Daoy (cell line): ENCODE results near the gene RBM28. TPM values are rescaled to one million over a fixed set of nuclear protein-coding genes. Genes with fewer than 3 reads are reported as not detected.

Source experiments
- DNase-seq: peaks from one replicate; pipeline ENCODE4 v3.0.0-alpha.2; 2015; ENCODE audit warnings: low read depth
- total RNA-seq: library from RNA; depleted of rRNA; stranded (reverse); fragments of >200 nt; shearing (Covaris generic); gene quantifications from 2 replicates; pipeline ENCODE4 v1.2.3, GENCODE V29; 2014; rRNA removed

The RBM28 gene, protein sequence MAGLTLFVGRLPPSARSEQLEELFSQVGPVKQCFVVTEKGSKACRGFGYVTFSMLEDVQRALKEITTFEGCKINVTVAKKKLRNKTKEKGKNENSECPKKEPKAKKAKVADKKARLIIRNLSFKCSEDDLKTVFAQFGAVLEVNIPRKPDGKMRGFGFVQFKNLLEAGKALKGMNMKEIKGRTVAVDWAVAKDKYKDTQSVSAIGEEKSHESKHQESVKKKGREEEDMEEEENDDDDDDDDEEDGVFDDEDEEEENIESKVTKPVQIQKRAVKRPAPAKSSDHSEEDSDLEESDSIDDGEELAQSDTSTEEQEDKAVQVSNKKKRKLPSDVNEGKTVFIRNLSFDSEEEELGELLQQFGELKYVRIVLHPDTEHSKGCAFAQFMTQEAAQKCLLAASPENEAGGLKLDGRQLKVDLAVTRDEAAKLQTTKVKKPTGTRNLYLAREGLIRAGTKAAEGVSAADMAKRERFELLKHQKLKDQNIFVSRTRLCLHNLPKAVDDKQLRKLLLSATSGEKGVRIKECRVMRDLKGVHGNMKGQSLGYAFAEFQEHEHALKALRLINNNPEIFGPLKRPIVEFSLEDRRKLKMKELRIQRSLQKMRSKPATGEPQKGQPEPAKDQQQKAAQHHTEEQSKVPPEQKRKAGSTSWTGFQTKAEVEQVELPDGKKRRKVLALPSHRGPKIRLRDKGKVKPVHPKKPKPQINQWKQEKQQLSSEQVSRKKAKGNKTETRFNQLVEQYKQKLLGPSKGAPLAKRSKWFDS
- total RNA-seq: 63.4 and 63.5 TPM in 2 replicates

DNA sequence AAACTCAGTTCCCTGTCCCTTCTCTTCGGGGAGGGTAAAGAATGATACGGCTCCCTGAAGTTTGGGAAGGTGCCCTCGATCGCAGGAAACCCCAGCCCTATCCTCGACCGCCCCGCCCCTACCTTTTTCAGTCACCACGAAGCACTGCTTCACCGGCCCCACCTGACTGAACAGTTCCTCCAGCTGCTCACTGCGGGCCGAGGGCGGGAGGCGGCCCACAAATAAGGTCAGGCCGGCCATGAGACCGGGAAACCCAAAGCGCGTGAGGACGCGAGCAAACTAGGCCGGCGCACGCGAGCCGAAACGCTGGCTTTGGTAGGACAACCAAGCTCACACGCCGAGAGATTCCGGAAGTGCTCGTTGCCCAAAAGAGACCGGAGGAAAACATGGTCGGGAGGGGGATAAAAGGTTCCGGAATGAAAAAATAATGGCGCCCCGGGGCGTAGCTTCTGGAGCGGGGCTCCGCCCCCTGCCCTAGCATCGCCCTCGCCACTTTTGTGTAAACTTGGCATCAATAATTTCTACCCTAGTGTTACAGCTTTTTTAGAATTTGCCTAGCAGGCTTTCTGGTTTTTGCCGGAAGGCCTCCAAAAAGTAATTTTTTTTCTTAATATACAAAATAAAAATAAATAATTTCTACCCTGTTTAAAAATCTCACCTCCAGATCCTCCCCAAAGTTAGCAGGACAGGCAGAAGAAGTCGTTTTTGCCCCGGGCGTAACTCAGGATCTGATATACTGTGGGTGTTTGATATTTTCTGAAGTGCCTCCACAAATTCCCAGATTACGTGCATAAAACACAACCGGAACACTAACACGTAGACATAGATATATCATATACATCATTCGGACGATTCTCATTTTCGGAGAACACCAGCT lies at the start of gene RBM28:
RBM28 (minus strand) TSS at position 355 of the 877 bp plus-strand sequence; CDS start at position 240, 115 bp downstream.
- peak; percentile 98 for DNase-seq

DNA sequence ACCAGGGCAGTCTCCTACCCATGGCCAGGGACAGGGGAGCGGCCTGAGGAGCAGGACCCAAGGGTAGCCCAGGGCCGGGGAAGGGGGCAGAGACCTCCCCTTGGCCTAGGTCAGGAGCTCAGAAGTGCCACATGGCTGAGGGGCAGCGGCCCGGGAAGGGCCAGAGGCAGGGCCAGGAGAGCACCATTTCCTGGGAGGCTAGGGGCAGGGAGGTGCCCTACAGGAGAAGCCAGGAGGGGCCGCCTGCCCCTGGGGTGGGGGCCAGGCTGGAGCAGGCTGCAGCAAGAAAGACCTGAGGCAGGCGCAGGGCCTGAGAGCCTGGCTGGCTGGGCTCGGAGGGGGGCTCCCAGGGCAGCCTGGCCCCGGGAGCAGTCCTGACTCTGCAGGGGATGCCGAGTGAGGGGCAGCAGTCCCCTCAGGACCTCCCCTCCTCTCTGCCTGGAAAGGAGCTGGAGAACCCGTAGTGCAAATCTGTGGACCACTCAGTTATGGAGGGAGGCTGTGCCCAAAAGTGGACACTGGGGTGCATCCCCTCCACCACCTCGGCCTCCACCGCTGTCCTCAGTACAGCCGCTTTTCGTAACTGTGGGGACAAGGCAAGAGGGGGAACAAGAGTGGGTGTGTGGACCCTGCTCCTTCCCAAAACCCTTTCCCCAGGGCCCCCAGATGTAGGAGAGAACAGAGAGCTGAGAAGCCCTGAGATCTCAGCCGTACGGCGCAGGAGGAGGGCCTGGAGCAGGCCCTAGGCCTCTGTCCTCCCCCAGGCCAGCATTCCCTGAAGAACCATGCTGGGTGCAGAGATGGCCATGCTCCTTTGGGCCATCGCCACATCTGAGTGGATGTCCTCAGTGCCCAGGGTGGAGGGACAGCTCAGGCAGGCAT lies 49.0 kb upstream of the RBM28 start:
- DNase-seq: no peak

DNA sequence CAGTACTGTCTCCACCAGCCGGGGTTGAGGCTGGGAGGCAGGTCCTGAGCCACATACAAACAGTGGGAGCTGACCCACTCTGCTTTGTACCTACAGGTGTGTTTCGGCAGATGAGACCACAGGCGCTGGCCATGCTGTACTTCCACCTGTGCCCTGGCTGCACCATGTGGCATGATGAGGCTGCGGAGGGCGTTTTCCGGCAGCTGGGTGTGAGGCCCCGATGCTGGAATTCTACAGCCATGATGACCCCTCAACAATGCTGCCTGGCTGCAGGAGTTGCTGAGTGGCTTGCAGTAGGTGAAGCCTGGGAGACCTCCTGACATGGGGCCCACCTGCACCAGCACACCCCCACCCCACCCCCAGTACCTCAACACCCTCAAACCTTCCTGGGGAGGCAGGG lies 48.1 kb upstream of the RBM28 start:
- DNase-seq: no peak

DNA sequence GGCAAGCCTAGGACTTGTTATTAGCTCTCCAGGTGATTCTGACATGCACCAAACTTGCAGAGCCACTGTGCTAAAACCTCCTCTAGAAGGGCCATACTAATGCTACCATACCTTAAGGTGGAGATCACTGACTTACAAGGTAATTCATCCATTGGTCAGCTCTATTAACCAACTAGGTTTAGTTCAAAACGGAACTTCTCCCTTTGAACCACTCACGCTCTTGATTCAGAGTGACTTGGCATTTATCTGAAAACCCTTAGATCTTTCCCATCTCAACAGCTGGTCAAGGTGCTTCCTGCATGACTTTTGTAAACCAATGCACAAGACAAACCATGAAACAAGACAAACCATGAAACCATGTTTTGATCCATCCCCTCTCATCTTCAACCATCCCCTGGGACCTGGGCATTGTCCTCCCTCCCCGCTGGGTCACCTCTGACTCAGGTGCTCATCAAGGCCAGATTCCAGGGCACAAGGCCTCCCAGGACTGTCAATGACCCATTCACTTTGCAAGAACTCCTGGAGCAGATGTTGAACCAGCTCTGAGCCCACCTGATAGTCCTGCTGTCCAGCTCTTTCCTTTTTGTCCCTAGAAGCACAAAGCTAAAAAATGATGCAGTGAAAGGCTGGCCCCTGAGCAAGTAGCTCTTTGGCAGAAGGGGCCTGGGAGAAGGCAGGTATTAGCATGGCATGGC lies 47.3 kb upstream of the RBM28 start:
- DNase-seq: no peak

DNA sequence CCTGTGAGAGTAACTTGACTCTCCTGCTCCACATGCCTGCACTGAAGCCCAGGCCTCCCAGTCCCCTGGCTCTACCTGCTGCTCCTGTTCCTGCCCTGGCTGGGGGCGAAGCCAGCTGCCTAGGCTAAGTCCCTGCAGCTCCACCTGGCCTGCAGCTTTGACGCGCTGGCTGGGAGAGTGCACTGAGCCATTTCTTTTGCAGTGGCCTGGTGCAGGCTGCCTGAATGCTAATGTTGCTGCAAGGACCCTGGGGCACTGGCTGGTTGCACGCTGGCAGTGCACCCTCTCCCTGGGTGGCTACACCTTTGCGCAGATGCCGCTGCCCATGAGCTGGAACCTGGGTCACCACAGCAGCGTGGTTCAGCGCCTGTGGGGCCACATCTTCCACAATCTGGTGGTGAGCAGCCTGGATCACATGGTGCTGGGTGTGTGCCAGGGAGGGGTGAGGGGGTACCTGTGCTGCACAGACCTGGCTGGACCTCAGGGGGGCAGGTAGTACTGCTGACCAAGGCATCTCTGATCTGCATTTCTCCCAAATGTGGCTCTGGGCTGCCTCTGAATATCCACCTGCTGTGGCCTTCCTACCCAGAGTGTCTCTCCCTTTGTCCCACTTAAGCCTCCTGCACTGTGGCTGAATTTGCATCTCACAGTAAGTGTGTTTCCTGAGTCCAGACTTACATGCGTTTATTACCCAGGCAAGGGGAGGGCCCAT lies 46.1 kb upstream of the RBM28 start:
- DNase-seq: no peak

DNA sequence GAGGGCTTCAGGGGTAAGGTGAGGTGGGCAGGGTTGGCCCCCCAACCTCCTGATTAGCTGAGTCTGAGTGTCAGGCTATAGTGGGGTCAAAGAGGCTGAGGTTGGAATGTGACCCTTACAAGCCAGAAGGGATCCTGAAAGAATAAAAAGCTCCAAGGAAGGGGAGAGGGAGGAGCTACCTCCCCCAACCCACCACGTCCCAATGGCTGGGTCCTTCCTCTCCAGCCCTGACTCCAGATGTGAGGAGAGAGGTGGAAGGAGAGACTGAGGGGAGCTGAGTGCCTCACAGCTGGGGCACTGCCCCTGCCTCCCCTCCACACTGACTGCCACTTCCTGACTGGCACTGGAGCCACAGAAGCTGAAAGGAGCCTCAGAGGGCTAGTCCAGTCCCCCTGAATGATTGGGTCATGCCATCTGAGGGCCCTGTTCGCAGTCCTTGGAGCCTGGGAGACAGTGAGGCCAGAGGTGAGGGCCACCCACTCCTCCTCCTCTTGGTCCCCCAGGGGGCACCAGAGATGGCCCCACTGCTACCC lies 45.4 kb upstream of the RBM28 start:
- DNase-seq: no peak

DNA sequence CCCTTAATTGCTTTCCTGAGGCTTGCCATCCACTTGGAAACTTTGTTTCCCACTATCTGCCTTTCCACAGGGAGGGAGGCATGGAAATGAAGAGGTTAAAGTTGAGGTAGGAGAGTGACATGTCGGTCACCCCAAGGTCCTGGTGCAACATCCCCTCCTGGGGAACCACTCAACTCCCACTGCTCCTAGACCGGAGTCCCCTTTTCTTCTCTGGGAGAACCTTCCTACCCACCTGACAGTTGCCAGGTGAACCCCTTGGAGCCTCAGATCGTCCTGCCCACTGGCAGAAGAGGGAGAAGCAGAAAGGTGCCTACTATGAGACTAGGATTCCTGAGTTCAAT lies 44.4 kb upstream of the RBM28 start:
- no peak for DNase-seq

DNA sequence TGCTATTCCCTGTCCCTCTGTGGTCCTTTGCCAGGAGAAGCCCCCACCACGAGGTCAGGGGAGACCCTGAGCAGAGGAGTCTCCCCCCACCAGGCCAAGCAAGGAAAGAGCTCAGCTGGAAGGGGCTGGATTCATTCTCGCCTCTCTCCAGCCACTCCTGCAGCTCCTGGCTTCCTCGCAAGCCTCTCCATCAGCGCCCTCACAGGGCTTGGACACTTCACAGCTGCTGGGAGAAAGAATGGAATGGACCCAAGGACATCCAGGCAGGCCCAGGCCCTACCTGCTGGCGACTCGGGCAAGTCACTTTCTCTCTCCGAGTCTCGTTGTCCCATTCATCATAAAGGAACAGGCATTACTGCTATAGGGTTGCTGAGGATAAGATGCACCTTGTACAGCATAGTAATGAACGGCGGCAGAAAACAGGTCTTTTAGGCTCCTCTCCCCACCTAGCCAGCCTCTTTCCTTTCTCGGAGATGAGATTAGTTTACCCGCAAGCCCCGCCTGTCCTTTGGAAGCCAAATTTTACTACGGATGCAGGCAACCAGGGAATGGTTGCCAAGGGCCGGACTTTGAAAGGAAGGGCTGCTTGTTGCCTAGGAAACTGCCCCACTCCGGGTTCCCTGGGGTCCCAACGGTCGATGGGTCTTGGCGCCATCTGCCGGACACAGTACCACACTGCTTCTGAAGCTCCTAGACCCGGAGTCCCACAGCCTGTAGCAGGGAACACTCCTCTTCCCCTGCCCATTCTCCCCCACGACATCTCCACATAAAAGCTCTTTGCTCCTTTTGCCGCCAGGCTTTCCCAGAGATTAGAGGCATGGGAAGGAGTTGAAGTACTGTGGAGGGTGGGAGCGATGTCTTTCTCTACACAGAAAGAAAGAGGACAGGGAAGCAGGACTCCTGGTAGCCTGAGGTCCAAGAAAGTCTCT lies 43.8 kb upstream of the RBM28 start:
- peak; percentile 90 for DNase-seq

DNA sequence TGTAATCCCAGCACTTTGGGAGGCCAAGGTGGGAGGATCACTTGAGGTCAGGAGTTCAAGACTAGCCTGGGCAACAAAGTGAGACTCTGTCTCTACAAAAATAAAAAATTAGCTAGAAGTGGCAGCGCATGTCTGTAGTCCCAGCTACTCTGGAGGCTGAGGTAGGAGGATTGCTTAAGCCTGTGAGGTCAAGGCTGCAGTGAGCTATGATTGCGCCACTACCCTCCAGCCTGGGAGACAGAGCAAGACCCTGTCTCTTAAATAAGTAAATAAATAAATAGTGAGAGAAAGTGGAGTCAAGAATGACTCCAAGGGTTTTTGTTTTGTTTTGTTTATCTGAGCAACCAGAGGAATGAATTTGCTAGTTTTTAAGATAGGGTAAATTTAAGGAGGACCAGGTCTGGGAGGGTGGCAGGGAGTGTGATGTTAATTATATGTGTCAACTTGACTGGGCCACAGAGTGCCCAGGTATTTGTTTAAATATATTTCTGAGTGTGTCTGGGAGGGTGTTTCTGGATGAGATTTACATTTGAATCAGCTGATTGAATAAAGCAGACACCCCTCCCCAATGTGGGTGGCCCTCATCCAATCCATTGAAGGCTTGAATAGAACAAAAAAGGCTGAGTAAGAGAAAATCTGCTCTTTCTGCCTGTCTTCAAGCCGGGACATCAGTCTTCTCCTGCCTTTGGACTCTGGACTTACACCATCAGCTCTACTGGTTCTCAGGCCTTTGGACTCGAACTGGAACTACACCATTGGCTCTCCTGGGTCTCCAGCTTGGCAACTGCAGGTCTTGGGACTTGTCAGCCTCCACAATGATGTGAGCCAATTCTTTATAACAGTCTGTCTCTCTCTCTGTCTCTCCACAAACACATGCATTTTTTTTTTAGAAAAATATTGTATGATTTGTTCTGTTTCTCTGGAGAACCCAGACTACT lies 42.5 kb upstream of the RBM28 start:
- no peak for DNase-seq

DNA sequence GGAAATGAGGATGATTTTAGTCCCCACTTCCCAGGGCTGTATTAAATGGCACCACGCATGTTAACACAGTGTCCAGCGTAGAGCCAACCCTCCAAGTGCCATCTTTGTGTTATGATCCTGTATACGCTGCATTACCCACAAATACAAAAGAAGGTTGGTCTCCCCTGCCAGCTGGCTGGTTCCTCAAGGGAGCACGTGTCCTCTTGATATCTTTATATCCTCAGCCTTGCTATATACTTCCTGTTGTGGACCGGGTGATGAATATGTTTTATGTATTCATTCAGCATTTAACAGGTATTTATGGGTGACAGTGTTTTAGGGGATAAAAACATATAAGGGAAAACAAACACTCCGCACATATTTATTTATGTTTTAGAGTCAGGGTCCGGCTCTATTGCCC lies 41.0 kb upstream of the RBM28 start:
- DNase-seq: no peak

DNA sequence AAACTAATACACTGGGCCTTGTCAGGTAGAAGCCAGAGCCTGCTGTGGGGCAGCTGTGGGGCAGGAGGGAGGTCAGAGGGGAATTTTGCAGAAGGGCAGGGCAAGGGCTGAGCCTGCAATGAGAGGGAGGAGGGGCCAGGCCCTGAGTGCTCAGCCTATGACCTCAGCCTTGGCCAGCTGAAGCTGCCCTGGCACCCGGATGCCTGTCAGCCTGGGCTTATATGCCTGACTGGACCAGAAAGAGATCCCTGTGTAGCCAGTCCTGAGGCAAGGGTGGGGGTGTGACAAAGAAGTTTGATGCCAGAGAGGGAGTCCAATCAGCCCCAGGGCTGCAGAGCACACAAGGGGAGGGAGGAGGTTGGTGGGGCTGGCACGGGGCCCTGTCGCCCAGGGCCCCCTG lies 40.1 kb upstream of the RBM28 start:
- DNase-seq: peak; percentile 60

DNA sequence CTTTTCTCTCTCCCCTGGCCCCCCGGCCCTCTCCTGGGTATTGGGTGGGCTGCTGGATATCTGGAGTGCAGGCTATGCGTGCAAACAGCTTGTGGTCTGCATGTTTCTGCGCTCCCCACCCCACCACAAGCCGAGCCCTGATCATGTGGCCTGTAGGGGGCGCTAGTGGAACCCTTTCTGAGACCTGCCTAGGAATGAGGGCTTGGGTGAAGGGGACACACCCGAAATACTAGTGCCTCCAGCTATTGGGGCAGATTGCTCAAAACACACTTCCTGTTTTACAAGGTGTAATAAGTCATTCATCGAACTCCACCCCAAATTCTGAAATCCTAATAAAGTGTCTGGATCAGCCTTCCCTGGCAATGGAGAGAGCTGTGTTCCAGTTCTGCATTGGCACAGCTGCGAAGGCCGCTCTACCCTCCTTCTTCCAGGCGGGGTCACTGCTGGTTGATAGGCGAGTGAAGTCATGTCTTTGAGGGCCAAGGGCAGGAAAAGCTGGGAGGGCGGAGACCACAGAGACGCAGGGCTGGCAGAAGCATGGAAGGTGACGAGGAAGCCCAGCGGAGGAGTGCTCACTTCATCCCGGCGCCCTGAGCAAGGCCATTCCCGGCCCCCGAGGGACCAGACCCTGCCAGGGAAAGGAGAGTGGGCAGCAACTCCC lies 37.6 kb upstream of the RBM28 start:
- peak; percentile 47 for DNase-seq

DNA sequence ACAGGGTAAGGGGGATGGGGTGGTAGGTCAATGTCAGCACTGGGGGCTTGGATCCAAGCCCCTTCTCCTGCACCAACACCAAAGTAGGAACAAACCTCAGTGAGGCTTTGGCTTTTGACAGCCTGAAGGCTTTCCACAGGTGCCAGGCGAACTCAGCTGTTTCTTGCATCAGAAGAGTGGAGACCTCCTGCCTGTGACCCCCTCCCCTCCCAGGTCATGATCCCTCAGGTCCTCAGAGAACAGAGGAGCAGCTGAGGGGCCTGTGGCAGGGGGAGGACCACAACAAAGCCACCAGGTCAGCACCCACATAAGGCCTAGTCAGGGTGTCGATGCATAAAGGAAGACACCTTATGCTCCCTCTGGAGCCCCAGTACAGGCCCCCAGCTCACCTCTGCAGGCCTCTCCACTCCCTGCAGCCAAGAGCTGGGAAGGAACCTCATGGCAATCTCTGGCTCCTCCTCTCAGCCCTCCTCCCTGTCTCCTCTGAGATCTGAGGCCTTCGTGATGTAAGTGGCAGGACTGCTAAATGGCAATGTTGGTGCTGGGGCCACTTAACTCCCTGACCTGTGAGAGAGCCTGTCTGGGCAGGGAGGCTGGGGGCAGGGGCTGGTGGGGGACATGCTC lies 36.9 kb upstream of the RBM28 start:
- no peak for DNase-seq

DNA sequence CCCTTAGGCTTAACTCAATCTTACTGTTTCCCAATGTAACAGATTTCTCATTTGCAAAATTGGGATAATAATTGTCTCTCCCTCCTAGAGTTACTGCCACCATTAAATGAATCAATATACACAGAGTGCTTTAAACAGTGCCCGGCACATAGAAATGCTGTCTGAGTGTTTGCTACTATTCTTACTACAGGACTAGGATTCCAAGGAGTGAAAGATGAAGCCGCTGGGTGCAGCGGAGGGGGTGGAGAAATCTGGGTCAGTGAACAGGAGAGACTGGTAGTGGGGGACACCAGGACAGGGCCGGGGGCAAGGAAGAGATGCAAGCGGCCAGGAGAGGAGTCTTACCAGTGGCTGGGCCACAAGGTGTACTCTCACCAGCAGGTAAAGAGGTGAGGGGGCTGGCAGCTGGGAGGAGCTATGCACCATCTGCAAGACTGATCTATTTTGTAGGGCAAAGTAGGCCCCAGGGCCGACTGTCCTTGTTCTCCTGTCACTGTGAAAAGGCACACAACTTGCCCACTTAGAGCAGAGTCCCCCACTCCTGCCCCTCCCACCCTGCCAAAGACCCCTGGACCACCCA lies 36.3 kb upstream of the RBM28 start:
- DNase-seq: no peak

DNA sequence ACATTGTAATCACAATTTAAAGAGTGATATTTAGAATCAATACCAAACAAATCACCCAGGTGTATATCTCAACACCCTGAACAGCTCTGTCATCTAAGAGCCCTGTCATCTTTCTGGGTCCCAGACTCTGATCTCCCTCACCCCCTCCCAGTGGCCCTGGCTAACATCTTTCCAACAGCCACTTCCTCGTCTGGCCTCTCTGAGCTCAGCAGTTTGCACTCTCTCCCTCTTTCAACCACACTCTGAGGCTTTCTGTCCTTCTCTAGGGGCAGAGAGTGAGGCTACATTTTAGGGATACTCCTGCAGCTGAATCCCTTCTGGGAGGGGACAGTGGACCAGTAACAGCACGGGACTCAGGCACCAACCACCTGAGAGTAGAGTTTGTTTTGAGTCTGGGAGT lies 34.9 kb upstream of the RBM28 start:
- no peak for DNase-seq

DNA sequence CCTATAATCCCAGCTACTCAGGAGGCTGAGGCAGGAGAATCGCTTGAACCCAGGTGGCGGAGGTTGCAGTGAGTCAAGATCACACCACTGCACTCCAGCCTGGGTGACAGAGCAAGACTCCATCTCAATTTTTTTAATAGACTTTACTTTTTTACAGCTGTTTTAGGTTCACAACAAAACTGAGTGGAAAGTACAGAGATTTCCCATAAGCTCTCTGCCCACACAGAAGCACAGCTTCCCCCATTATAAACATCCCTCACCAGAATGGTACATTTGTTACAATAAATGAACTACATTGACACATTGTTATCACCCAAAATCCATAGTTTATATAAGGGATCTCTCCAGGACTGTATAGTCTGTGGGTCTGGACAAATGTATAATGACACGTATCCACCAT lies 32.4 kb upstream of the RBM28 start:
- no peak for DNase-seq
